Spleen (tissue), 11 donors: Measurements from ENCODE around the gene MRPS34. TPM values are rescaled to one million over a fixed set of nuclear protein-coding genes. Genes with fewer than 3 reads are reported as not detected.

ENCODE experiments used
- DNase-seq: peaks from one replicate; pipeline ENCODE4 v3.0.0-alpha.2; 2020
- H3K27ac ChIP-seq, 8 donors: fragments of 200-600 bp; sonication (generic) in 7 of 8; 1 replicate in 4 of 8; 2 replicates in 4 of 8; pipeline versions ENCODE4 v1.5.0 to v1.8.0; 2016 to 2021; ENCODE audit warnings: inconsistent platforms in 4 of 8, mild to moderate bottlenecking in 4 of 8, moderate library complexity in 1 of 8
- H3K27me3 ChIP-seq, 7 donors: fragments of 200-600 bp; sonication (generic) in 6 of 7; replicated peaks in 1 of 7; 1 replicate in 4 of 7; 2 replicates in 3 of 7; pipeline versions ENCODE4 v1.5.0 to v1.8.0; 2016 to 2021; ENCODE audit warnings: inconsistent platforms in 3 of 7, mild to moderate bottlenecking in 1 of 7
- H3K36me3 ChIP-seq, 6 donors: fragments of 200-600 bp; sonication (generic) in 5 of 6; 1 replicate in 4 of 6; 2 replicates in 2 of 6; pipeline versions ENCODE4 v1.5.0 to v1.8.0; 2016 to 2021; ENCODE audit warnings: inconsistent platforms in 2 of 6
- H3K4me1 ChIP-seq, 6 donors: fragments of 200-600 bp; sonication (generic) in 5 of 6; 1 replicate in 3 of 6; 2 replicates in 3 of 6; pipeline versions ENCODE4 v1.5.0 to v1.8.0; 2016 to 2021; ENCODE audit warnings: inconsistent platforms in 3 of 6
- H3K4me3 ChIP-seq, 8 donors: fragments of 200-600 bp; sonication (generic) in 7 of 8; 1 replicate in 4 of 8; 2 replicates in 4 of 8; pipeline versions ENCODE4 v1.5.0 to v1.8.0; 2016 to 2021; ENCODE audit warnings: inconsistent platforms in 4 of 8, mild to moderate bottlenecking in 4 of 8, moderate library complexity in 2 of 8
- H3K9me3 ChIP-seq, 8 donors: fragments of 200-600 bp; sonication (generic) in 7 of 8; 1 replicate in 4 of 8; 2 replicates in 4 of 8; pipeline versions ENCODE4 v1.5.0 to v1.8.0; 2016 to 2021; ENCODE audit warnings: inconsistent platforms in 4 of 8
- CTCF ChIP-seq, 11 experiments: fragments of 200-600 bp in 7 of 11; fragments of 450-650 bp in 4 of 11; sonication (generic) in 4 of 11; IDR thresholded peaks in 8 of 11; conservative IDR thresholded peaks in 3 of 11; 1 replicate in 7 of 11; 2 replicates in 4 of 11; pipeline versions ENCODE4 v1.4.0 to v1.8.0; 2016 to 2021; ENCODE audit warnings: antibody characterized with exemption in 11 of 11, inconsistent platforms in 4 of 11, mild to moderate bottlenecking in 1 of 11
- POLR2A ChIP-seq, 3 donors: fragments of 450-650 bp; IDR thresholded peaks; one replicate each; pipeline ENCODE4 v1.5.1; 2017; ENCODE audit warnings: antibody characterized with exemption in 3 of 3, mild to moderate bottlenecking in 1 of 3
- POLR2AphosphoS5 ChIP-seq, 3 donors: sonication (generic); formaldehyde crosslinking; IDR thresholded peaks; one replicate each; pipeline ENCODE4 v1.5.1; 2017; ENCODE audit warnings: antibody characterized with exemption in 3 of 3
- WGBS, 5 donors: extraction: QIAGEN DNeasy Blood & Tissue Kit in 3 of 5; methylation state at CpG; one replicate each; pipeline versions ENCODE4 v1.1.5 to v1.1.7; 2013 to 2018; 5-methylcytosine and 5-hydroxymethylcytosine counted together
- intact Hi-C: fragments of 100-400 bp; cut with DNase I; formaldehyde crosslinking; loops from one replicate; pipeline ENCODE4 v1.15.0; 2023; ENCODE audit warnings: low total_unique reads
- polyA plus RNA-seq, 3 donors: library from polyadenylated mRNA; stranded (reverse); fragments of 200-250 nt; gene quantifications; one replicate each; pipeline ENCODE4 v1.2.1, GENCODE V29; 2013
- total RNA-seq, 7 donors: library from RNA; depleted of rRNA in 3 of 7; stranded (reverse); fragments of >200 nt in 3 of 7; fragmentation: NEBNext Ultra II Directional in 4 of 7; extraction: Animal tissue kit (Norgen Biotek cat#: 25700) in 4 of 7; gene quantifications; one replicate each; pipeline versions ENCODE4 v1.1.0 to v1.2.1, GENCODE V29; 2016 to 2021
- donor health status: healthy with polysubstance abuse.
- donor health status: DM: no; HTN: no; CAD: no; lungs with moderate emphysema.
- donor health status: DM: no; HTN: no; CAD: no.
- donor health status: Bipolar disorder and iron deficiency.
- donor health status: healthy.
- donor health status: DM: no; HTN: no; CAD: no.
- donor health status: DM: yes; HTN: yes; CAD: no.

The MRPS34 gene
- total and polyA plus RNA-seq, 10 donors = 49.9 to 157 (median 63.8) TPM

- intact Hi-C loops = no loop called here
- Histone ChIP-seq H3K4me1 (peaks cover 23 to 79% (median 43%) of the 10 kb centered on the region in 6 donors), H3K4me3 (peak within 1 kb of the TSS; percentile 96 to 100 (median 99)), H3K27ac (peak within 1 kb of the TSS; percentile 89 to 97 (median 96)), H3K27me3 (no peaks in the 10 kb centered on the region), H3K9me3 (no peaks in the 10 kb centered on the region), H3K36me3 (peaks cover 0 to 53% (median 40%) of the 10 kb centered on the region in 6 donors)
- DNase-seq = no peak
- 0 to 1% (median 1%) methylated on average over 26 to 53 of the region's 53 CpGs for WGBS, 5 donors
- no peak for TF ChIP-seq CTCF (IDR thresholded peaks at IDR 0.05 in 8 of 11, conservative IDR thresholded peaks at IDR 0.05 in 3 of 11)
- no peak for TF ChIP-seq POLR2AphosphoS5 (IDR thresholded peaks at IDR 0.05)
- TF ChIP-seq POLR2A (IDR thresholded peaks at IDR 0.05) = no peak
Observed at GRCh38 chr16:1772362-1772907, 499 bp downstream of the MRPS34 start, which contains the start of gene EME2. Gene EME2, plus strand, starts transcription at chr16:1772810. Its CDS starts 418 bp downstream, at chr16:1773228.

- intact Hi-C loops = no loop called here
- H3K36me3 ChIP-seq = peaks cover 0 to 53% (median 40%) of the 10 kb centered on the region in 6 donors
Observed at GRCh38 chr16:1771864-1772361, 1.0 kb downstream of the MRPS34 start.

GRCh38 chr16:1771188-1771863 is 1.6 kb downstream of the MRPS34 start, which contains the start of gene NME3:
Gene NME3, minus strand, starts transcription at chr16:1771543. Its CDS starts 9 bp downstream, at chr16:1771534.
- Histone ChIP-seq H3K4me1 (peaks cover 23 to 69% (median 43%) of the 10 kb centered on the region in 6 donors), H3K27me3 (no peaks in the 10 kb centered on the region), H3K27ac (peak within 1 kb of the TSS; percentile 89 to 97 (median 96)), H3K9me3 (no peaks in the 10 kb centered on the region), H3K36me3 (peaks cover 0 to 53% (median 40%) of the 10 kb centered on the region in 6 donors), H3K4me3 (peak within 1 kb of the TSS; percentile 96 to 100 (median 99))
- 0 to 1% (median 1%) methylated on average over 4 to 79 of the region's 79 CpGs for WGBS, 5 donors
- intact Hi-C loops = no loop called here
- peak; percentile 95 for DNase-seq
- no peak for TF ChIP-seq POLR2AphosphoS5 (IDR thresholded peaks at IDR 0.05)
- peak in 1 of 11 experiments; percentile 35 for TF ChIP-seq CTCF (IDR thresholded peaks at IDR 0.05 in 8 of 11, conservative IDR thresholded peaks at IDR 0.05 in 3 of 11)

More at GRCh38 chr16:1771864-1772361, 1.0 kb downstream of the MRPS34 start:
- no peak for DNase-seq
- TF ChIP-seq POLR2AphosphoS5 (IDR thresholded peaks at IDR 0.05) (no peak), CTCF (IDR thresholded peaks at IDR 0.05 in 8 of 11, conservative IDR thresholded peaks at IDR 0.05 in 3 of 11) (no peak), POLR2A (IDR thresholded peaks at IDR 0.05) (no peak)
- H3K27ac ChIP-seq = peak overlapping the region; percentile 89 to 97 (median 96)
- WGBS, 5 donors = 17 to 28% (median 20%) methylated on average over 19 to 22 of the region's 22 CpGs
- H3K27me3 ChIP-seq = no peaks in the 10 kb centered on the region
- H3K4me3 ChIP-seq = peak overlapping the region; percentile 96 to 100 (median 99)
- no peaks in the 10 kb centered on the region for H3K9me3 ChIP-seq
- peaks cover 23 to 74% (median 43%) of the 10 kb centered on the region in 6 donors for H3K4me1 ChIP-seq
